K562 (cell line): ENCODE measurements around the gene XRCC5. TPM values are rescaled to one million over a fixed set of nuclear protein-coding genes. Genes with fewer than 3 reads are reported as not detected.

Experiments used
- ATAC-seq: fragments of 200-7000 bp; cut with Tn5 transposase; 3 replicates; pipeline ENCODE4 v1.9.1; 2020; ENCODE audit warnings: moderate library complexity
- BruUV-seq: library from RNA; stranded (reverse); fragments of 400-500 nt; replicated peaks from 2 replicates; lab custom pipeline; 2021; lab: Mats Ljungman, UMichigan
- CTCF ChIA-PET: fragments of 300-600 bp; formaldehyde crosslinking; extraction: SDS; loops from one replicate; lab custom pipeline; 2021; ENCODE audit warnings: low intra/inter-chr PET ratio; lab: Yijun Ruan, JAX
- POLR2A ChIA-PET: fragments of 300-600, 350-650 bp; sonication (Branson Sonifier 250); formaldehyde crosslinking; extraction: SDS; loops from one replicate; lab custom pipeline; 2021; ENCODE audit warnings: antibody characterized with exemption, inconsistent platforms; lab: Yijun Ruan, JAX
- DNase-seq, 4 experiments: peaks; one replicate each; pipeline versions ENCODE4 v3.0.0 to v3.0.0-alpha.2; 2011 to 2018; ENCODE audit warnings: low spot score in 3 of 4, mixed read lengths in 3 of 4; ENCODE audit errors: extremely low read depth in 1 of 4
- FAIRE-seq: peaks from 2 replicates; lab custom pipeline; 2011; peaks lifted over from hg19 to GRCh38; lab: Jason Lieb, UNC
- H2AFZ ChIP-seq: 2 replicates; pipeline ENCODE4 v1.6.0; 2011; ENCODE audit warnings: low read depth, low read length, control low read depth, inconsistent platforms
- H3K27ac ChIP-seq: fragments of 200-600 bp; 3 replicates; pipeline ENCODE4 v1.8.0; 2011; ENCODE audit warnings: low read depth, mild to moderate bottlenecking, control low read depth, inconsistent platforms, low read length, moderate library complexity, mixed read lengths; ENCODE audit errors: extremely low read depth
- H3K27me3 ChIP-seq, 2 experiments: fragments of 300-600 bp in 1 of 2; 2 replicates in 1 of 2; 3 replicates in 1 of 2; pipeline versions ENCODE4 v1.6.0 to v1.8.0; 2011; ENCODE audit warnings: inconsistent platforms in 2 of 2, low read length in 2 of 2, mild to moderate bottlenecking in 1 of 2, mixed read lengths in 1 of 2, moderate library complexity in 1 of 2; ENCODE audit not compliant: control insufficient read depth in 2 of 2, insufficient read depth in 2 of 2
- H3K36me3 ChIP-seq: fragments of 300-600 bp; 3 replicates; pipeline ENCODE4 v1.8.0; 2011; ENCODE audit warnings: mild to moderate bottlenecking, low read length, inconsistent platforms; ENCODE audit not compliant: control insufficient read depth, insufficient read depth
- H3K4me1 ChIP-seq, 2 experiments: fragments of 200-600 bp in 1 of 2; replicated peaks in 1 of 2; 2 replicates in 1 of 2; 3 replicates in 1 of 2; pipeline versions ENCODE4 v1.5.1 to v1.8.0; 2011; ENCODE audit warnings: inconsistent platforms in 2 of 2, low read length in 2 of 2, mild to moderate bottlenecking in 1 of 2, mixed read lengths in 1 of 2, moderate library complexity in 1 of 2; ENCODE audit not compliant: control insufficient read depth in 2 of 2, insufficient read depth in 2 of 2
- H3K4me2 ChIP-seq: 2 replicates; pipeline ENCODE4 v1.6.1; 2011; ENCODE audit warnings: low read length, control low read depth, inconsistent platforms, mixed read lengths; ENCODE audit not compliant: insufficient read depth
- H3K4me3 ChIP-seq: fragments of 200-600 bp; sonication (generic), shearing (Covaris generic); 2 replicates; pipeline ENCODE4 v1.5.1; 2016; ENCODE audit warnings: control low read depth, inconsistent platforms
- H3K79me2 ChIP-seq: fragments of 200-600 bp; 3 replicates; pipeline ENCODE4 v1.8.0; 2011; ENCODE audit warnings: low read length, inconsistent platforms; ENCODE audit not compliant: control insufficient read depth, insufficient read depth
- H3K9ac ChIP-seq, 2 experiments: 2 replicates each; pipeline versions ENCODE4 v1.6.0 to v1.6.1; 2011; ENCODE audit warnings: low read depth in 2 of 2, low read length in 2 of 2, control low read depth in 1 of 2, inconsistent platforms in 1 of 2, mild to moderate bottlenecking in 1 of 2, mixed read lengths in 1 of 2; ENCODE audit not compliant: insufficient read depth in 1 of 2
- H3K9me1 ChIP-seq: one replicate; pipeline ENCODE4 v1.6.0; 2011; ENCODE audit warnings: inconsistent platforms, mild to moderate bottlenecking, low read length, moderate library complexity; ENCODE audit not compliant: control insufficient read depth, insufficient read depth
- H3K9me3 ChIP-seq: replicated peaks from 2 replicates; pipeline ENCODE4 v1.5.1; 2011; ENCODE audit warnings: low read depth, low read length, inconsistent platforms; ENCODE audit not compliant: control insufficient read depth, insufficient read depth
- H4K20me1 ChIP-seq: replicated peaks from 2 replicates; pipeline ENCODE4 v1.6.1; 2011; ENCODE audit warnings: low read length, inconsistent platforms, mixed read lengths; ENCODE audit not compliant: control insufficient read depth, insufficient read depth
- HDAC8 ChIP-seq: fragments of 450-650 bp; IDR thresholded peaks from 2 replicates; pipeline ENCODE4 v1.6.1; 2016; ENCODE audit warnings: mild to moderate bottlenecking, missing genetic modification characterization, moderate library complexity, missing compliant biosample characterization
- KDM1A ChIP-seq, 2 experiments: fragments of 450-650 bp; IDR thresholded peaks; 2 replicates each; pipeline ENCODE4 v1.6.1; 2016; ENCODE audit warnings: mild to moderate bottlenecking in 2 of 2
- KLF10 ChIP-seq: fragments of 250-450 bp; sonication (Bioruptor Pico); IDR thresholded peaks from 2 replicates; pipeline ENCODE4 v1.6.1; 2021; ENCODE audit warnings: matching md5 sums
- NCOA2 ChIP-seq, 2 experiments: fragments of 450-650 bp; IDR thresholded peaks; 2 replicates each; pipeline ENCODE4 v1.6.1; 2018; ENCODE audit warnings: mild to moderate bottlenecking in 2 of 2, moderate library complexity in 1 of 2; ENCODE audit not compliant: partially characterized antibody in 2 of 2
- PREB ChIP-seq: sonication (generic); formaldehyde crosslinking; IDR thresholded peaks from 2 replicates; pipeline ENCODE4 v1.8.1; 2023; ENCODE audit warnings: mild to moderate bottlenecking, missing genetic modification reagents
- RBM17 ChIP-seq: fragments of 200-400 bp; formaldehyde crosslinking; IDR thresholded peaks from 2 replicates; pipeline ENCODE4 v1.6.1; 2017; ENCODE audit warnings: low read depth, mild to moderate bottlenecking, low read length, borderline replicate concordance
- THRB ChIP-seq: fragments of 450-650 bp; formaldehyde crosslinking; conservative IDR thresholded peaks from 2 replicates; pipeline ENCODE4 v1.4.0; 2022; ENCODE audit warnings: mild to moderate bottlenecking, missing genetic modification characterization
- ZNF3 ChIP-seq: fragments of 250-450 bp; sonication (Bioruptor Pico); IDR thresholded peaks from 2 replicates; pipeline ENCODE4 v1.5.0; 2021; ENCODE audit warnings: mild to moderate bottlenecking, moderate library complexity
- ZNF318 ChIP-seq, 2 experiments: fragments of 450-650 bp; IDR thresholded peaks; 2 replicates each; pipeline ENCODE4 v1.6.1; 2016; ENCODE audit warnings: mild to moderate bottlenecking in 2 of 2, borderline replicate concordance in 1 of 2, low read depth in 1 of 2, moderate library complexity in 1 of 2
- WGBS: fragments of 100-300 bp; shearing (Covaris generic); methylation state at CpG from one replicate; pipeline ENCODE4 v1.1.6; 2016; ENCODE audit warnings: low coverage, mixed read lengths; ENCODE audit not compliant: insufficient coverage; ENCODE audit errors: missing lambda C conversion rate; 5-methylcytosine and 5-hydroxymethylcytosine counted together
- in situ Hi-C: fragments of 300-500 bp; cut with MboI; formaldehyde crosslinking; loops from 4 replicates; pipeline ENCODE4 v1.15.0; 2018; ENCODE audit warnings: inconsistent platforms, mixed read lengths
- intact Hi-C: fragments of 100-400 bp; cut with micrococcal nuclease; formaldehyde crosslinking; loops from 2 replicates; pipeline ENCODE4 v1.14.2; 2022
- polyA plus RNA-seq, 8 experiments: library from polyadenylated mRNA; depleted of rRNA in 4 of 8; stranded (reverse) in 5 of 8; unstranded in 3 of 8; fragments of >200 nt; fragmentation: Nextera tagmentation in 2 of 8; fragmentation: Illumina TruSeq in 1 of 8; extraction: Ambion mirVana in 2 of 8; extraction: Trizol in 1 of 8; gene quantifications; 2 replicates each; pipeline versions ENCODE4 v1.2.1 to v1.2.3, GENCODE V29; 2011 to 2014; ENCODE audit warnings: inconsistent platforms in 1 of 8, missing spikeins in 1 of 8
- total RNA-seq, 7 experiments: library from RNA; depleted of rRNA in 6 of 7; stranded (reverse); fragments of >200 nt in 6 of 7; fragmentation: Illumina TruSeq in 2 of 7; extraction: Trizol in 2 of 7; gene quantifications; 2 replicates each; pipeline versions ENCODE4 v1.2.1 to v1.2.3, GENCODE V29; 2011 to 2021; ENCODE audit warnings: low replicate concordance in 1 of 7

Gene XRCC5
- total and polyA plus RNA-seq, 9 of the 15 experiments (the other 6 are each of a cell fraction or from before 2014, with no cell fraction given): 168 to 551 (median 297) TPM

- Histone ChIP-seq H2AFZ (no peak overlapping the region), H3K9me1 (no peaks in the 10 kb centered on the region), H3K27me3 (no peaks in the 10 kb centered on the region), H3K4me2 (no peak overlapping the region), H3K27ac (no peak overlapping the region), H3K9me3 (no peaks in the 10 kb centered on the region), H3K4me1 (peaks cover 6% of the 10 kb centered on the region in 2 experiments; a peak in 2 of 5 replicates), H4K20me1 (peaks cover 3% of the 10 kb centered on the region; the same call in 1 of the 2 replicates), H3K79me2 (peaks cover 42% of the 10 kb centered on the region), H3K36me3 (peaks cover 79% of the 10 kb centered on the region), H3K4me3 (no peak overlapping the region), H3K9ac (no peak overlapping the region)
- 50% methylated on average over 1 of the region's 1 CpG for WGBS
- DNase-seq (no peak), ATAC-seq (no peak), FAIRE-seq (no peak)
- ChIA-PET CTCF (no interaction called here), POLR2A (interaction anchor here (0.6 kb wide), 1 partner anchor 169 kb away, joined by 4 read pairs; no protein-coding TSS in a partner anchor)
- no TSS peak for BruUV-seq
- in situ Hi-C loops: no loop called here
- intact Hi-C loops: no loop called here
- TF ChIP-seq KLF10 (CRISPR knock-in tag) (no peak), NCOA2 (IDR thresholded peaks at IDR 0.05; ENCODE audit: partially characterized antibody in 2 of 2) (no peak), ZNF318 (IDR thresholded peaks at IDR 0.05; ENCODE audit: borderline replicate concordance in 1 of 2, low read depth in 1 of 2) (no peak), RBM17 (no peak), KDM1A (IDR thresholded peaks at IDR 0.05) (no peak), THRB (no peak), ZNF3 (CRISPR knock-in tag) (no peak), PREB (CRISPR knock-in tag) (no peak), HDAC8 (tag) (no peak)
Observed at GRCh38 chr2:216179015-216179414, 69.9 kb downstream of the XRCC5 start.
